GM12891 (cell line): ENCODE measurements around the gene C12orf60.

Experiments used
- DNase-seq: peaks from one replicate; pipeline ENCODE4 v3.0.0; 2011; ENCODE audit warnings: low spot score; ENCODE audit not compliant: insufficient read length
- FAIRE-seq: peaks from 2 replicates; lab custom pipeline; 2011; peaks lifted over from hg19 to GRCh38; lab: Jason Lieb, UNC
- PAX5 ChIP-seq: IDR thresholded peaks from 2 replicates; pipeline ENCODE4 v1.6.1; 2011; ENCODE audit warnings: low read length, moderate library complexity, mild to moderate bottlenecking; ENCODE audit not compliant: insufficient read depth, severe bottlenecking
- POLR2A ChIP-seq: IDR thresholded peaks from 2 replicates; pipeline ENCODE4 v1.6.1; 2011; ENCODE audit warnings: low read depth, low read length, control low read depth
- POLR2AphosphoS5 ChIP-seq: IDR thresholded peaks from 2 replicates; pipeline ENCODE4 v1.6.1; 2011; ENCODE audit warnings: low read depth, low read length, control low read depth
- POU2F2 ChIP-seq: IDR thresholded peaks from 2 replicates; pipeline ENCODE4 v1.6.1; 2011; ENCODE audit warnings: low read depth, mild to moderate bottlenecking, control low read depth, low read length, moderate library complexity
- SPI1 ChIP-seq: IDR thresholded peaks from 2 replicates; pipeline ENCODE4 v1.6.1; 2011; ENCODE audit warnings: low read depth, low read length, control low read depth
- TAF1 ChIP-seq: IDR thresholded peaks from 2 replicates; pipeline ENCODE4 v1.6.1; 2011; ENCODE audit warnings: low read depth, low read length, control low read depth

The C12orf60 gene

DNA sequence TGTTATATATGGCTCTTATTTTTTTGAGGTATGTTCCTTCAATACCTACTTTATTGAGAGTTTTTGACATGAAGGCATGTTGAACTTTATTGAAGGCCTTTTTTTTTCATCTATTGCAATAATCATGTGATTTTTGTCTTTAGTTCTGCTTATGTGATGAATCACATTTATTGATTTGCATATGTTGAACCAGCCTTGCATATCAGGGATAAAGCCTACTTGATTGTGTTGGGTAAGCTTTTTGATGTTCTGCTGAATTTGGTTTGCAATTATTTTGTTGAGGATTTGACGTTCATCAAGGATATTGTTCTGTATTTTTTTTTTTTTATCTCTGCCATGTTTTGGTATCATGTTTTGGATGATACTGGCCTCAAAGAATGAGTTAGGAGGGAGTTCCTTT is 55.0 kb downstream of the C12orf60 start:
- no peak for DNase-seq
- no peak for FAIRE-seq
- no peak for TF ChIP-seq POU2F2
- TF ChIP-seq SPI1 = no peak

DNA sequence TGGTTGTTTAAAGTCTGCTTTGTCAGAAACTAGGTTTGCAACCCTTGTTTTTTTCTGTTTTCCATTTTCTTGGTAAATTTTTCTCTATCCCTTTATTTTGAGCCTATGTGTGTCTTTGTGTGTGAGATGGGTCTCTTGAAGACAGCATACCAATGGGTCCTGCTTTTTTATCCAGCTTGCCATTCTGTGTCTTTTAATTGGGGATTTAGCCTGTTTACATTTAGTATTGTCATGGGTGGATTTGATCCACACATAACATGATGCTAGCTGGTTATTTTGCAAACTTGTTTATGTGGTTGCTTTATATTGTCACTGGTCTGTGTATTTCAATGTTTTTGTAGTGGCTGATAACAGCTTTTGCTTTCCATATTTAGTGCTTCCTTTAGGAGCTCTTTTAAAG is 57.0 kb downstream of the C12orf60 start:
- no peak for DNase-seq
- no peak for FAIRE-seq
- no peak for TF ChIP-seq TAF1
- no peak for TF ChIP-seq POLR2AphosphoS5
- no peak for TF ChIP-seq POU2F2
- TF ChIP-seq PAX5 = no peak
- TF ChIP-seq POLR2A = no peak
- TF ChIP-seq SPI1 = no peak

DNA sequence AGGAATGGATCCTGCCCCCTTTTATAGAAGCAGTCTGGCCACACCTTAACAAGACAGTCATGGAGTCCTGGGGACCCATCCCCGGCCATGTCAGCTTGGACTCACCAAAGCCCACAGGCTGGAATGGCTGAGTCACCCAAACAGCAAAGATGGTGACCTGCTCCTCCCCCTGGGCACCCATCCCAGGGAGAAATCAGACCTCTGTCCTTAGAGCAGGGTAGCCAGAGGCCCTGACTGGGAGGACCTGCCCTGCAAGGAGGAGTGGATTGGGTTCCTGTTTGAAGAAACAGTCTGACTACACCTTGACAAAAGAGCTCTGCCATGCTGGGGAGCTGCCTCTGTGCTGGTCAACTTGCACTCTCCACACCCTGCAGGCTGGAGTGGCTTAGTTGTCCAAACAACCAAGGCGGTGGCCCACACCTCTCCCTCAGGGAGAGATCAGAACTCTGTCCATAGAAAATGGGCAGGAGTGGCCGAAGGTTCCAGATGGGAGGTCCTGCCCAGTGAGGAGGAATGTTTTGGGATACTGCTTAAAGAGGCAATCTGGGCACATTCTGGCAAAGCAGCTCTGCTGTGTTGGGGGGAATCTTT is 65.5 kb downstream of the C12orf60 start:
- FAIRE-seq = no peak
- TF ChIP-seq POLR2AphosphoS5 (no peak), POU2F2 (no peak), POLR2A (no peak), TAF1 (no peak), PAX5 (no peak), SPI1 (no peak)
- no peak for DNase-seq

DNA sequence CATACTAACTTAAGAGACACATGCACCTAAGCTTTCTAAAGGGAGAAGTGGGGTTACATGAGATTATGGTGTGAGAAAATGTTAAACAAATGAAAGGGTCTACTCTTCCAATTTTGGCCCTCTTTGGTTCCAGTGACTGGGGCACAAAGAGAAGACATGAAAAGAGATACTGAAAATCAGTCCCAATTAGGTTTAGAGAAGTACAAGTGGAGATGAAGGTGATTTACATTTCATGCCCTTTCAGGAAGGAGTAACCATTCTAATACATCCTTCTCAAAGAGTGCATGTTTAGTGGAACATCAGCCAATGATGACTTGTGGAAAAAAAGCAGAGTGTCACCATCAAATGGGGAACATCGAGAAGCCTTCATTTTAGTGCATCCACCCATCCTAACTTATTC is 67.8 kb downstream of the C12orf60 start:
- DNase-seq (no peak), FAIRE-seq (no peak)
- no peak for TF ChIP-seq TAF1

DNA sequence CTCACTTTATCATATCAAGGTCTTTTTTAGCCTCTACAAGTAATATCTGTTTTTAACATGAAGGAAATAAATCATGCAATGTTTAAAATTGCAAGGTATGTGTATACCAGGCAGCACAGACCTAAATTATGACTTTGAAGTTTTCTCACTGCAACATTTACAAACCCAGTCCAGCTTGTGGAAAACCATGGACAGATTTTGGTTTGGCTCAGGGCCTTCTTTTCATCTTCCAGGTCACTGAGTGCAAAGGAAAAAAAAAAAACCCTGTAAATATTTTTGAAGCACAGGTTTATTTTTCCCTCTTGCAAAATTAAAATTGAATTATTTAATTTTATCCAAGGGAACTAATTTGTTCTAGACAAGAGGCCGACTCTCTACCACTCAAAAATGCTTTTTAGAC is 68.4 kb downstream of the C12orf60 start:
- FAIRE-seq = no peak
- no peak for TF ChIP-seq TAF1
- TF ChIP-seq POLR2AphosphoS5 = no peak
- TF ChIP-seq POU2F2 = no peak
- TF ChIP-seq PAX5 = no peak
- no peak for TF ChIP-seq POLR2A
- TF ChIP-seq SPI1 = no peak
- no peak for DNase-seq

DNA sequence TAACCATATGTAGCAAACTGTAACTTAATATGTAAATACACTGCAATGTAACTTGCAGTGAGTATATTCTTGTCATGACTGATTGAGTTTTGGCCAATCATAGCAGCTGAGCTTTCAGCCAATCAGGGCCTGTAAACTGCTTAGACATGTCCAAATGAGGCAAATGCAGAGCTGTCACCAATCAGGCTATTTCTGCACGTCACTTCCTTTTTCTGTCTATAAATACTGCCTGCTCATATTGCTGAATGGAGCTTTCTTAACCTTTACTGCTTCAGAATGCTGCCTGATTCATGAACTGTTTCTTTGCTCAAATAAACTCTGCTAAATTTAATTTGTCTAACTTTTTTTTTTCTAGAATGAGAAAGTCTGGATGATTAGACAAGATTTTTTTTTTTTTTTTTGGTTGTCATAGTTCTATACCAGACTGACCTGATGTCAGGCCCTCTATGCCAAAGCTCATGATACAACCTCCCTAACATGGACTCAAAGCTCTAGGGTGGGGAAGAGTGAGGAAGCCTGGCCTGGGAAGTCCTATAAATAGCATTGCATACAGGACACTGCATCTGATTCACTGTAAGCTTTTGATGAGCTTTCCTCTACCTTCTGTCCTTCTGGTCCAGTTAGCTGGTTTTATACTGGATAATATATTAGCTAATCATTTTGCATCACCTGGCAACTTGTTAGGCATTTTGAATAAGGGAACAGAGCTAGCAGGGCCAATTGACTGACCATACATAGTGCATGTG is 70.1 kb downstream of the C12orf60 start:
- FAIRE-seq = peak; percentile 5
- TF ChIP-seq POU2F2 (no peak), SPI1 (peak; percentile 34; the same call in 1 of the 2 replicates)
- no peak for DNase-seq
